Measurements from ENCODE around the gene ATP5ME.

ATP5ME gene

DNA sequence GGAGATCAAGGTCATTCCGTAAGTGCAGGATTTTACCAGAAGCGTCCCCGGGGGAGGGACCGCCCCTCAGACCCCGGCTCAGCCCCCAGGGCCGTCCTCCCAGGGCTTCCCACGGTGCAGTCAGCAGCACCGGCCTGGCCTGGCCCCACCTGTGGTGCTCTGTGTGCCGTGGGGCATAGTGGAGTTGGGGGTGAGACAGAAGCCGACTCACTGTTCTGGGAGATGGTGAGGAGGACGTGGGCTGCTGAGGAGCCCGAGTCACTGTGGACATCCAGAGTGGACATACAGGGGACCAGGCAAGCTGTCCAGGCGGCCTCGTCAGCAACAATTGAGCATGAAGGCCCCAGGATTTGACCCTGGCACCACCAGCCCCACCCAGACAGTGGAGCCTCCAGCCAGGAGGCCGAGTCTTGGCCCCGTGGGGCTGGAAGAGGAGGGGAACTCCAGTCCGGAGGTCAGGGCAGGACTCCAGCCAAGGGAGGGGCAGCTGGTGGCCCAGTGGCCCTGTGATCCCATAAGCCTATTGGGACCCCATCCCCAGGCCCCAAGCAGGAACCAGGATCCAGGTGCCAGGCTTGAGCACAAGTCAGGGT is 19.1 kb downstream of the ATP5ME start:
- Histone ChIP-seq H3K4me3 (ENCODE audit: low read depth, low read length) (no peak overlapping the region), H3K36me3 (ENCODE audit: control insufficient read depth, insufficient read depth, low read length) (no peaks in the 10 kb centered on the region)
- TF ChIP-seq, protein P1, sequence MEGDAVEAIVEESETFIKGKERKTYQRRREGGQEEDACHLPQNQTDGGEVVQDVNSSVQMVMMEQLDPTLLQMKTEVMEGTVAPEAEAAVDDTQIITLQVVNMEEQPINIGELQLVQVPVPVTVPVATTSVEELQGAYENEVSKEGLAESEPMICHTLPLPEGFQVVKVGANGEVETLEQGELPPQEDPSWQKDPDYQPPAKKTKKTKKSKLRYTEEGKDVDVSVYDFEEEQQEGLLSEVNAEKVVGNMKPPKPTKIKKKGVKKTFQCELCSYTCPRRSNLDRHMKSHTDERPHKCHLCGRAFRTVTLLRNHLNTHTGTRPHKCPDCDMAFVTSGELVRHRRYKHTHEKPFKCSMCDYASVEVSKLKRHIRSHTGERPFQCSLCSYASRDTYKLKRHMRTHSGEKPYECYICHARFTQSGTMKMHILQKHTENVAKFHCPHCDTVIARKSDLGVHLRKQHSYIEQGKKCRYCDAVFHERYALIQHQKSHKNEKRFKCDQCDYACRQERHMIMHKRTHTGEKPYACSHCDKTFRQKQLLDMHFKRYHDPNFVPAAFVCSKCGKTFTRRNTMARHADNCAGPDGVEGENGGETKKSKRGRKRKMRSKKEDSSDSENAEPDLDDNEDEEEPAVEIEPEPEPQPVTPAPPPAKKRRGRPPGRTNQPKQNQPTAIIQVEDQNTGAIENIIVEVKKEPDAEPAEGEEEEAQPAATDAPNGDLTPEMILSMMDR (IDR thresholded peaks at IDR 0.05), result no peak

DNA sequence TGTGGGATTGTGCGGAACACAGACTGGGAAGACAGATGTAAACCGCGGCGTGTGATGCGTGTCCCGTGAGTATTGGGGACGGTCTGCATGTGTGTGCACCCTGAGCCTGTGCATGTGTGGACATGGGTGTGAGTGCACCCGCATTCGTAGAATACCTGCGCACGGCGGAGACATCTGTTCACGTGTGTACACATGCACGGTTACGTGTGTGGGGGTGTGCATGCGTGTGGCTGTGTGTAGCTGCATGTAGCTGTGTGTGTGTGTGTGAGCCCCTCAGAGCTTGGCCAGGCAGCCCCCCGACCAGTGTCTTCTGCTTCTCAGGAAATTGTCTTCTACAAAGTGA is 19.6 kb downstream of the ATP5ME start:
- TF ChIP-seq, protein P1 (IDR thresholded peaks at IDR 0.05), result no peak
- Histone ChIP-seq H2AFZ (no peak overlapping the region), H3K4me3 (ENCODE audit: low read depth, low read length) (no peak overlapping the region), H3K27me3 (ENCODE audit: control insufficient read depth, insufficient read depth, low read length) (no peaks in the 10 kb centered on the region), H3K4me2 (ENCODE audit: low read length) (no peak overlapping the region), H3K79me2 (no peaks in the 10 kb centered on the region), H3K27ac (no peak overlapping the region), H3K9me3 (ENCODE audit: control insufficient read depth, low read length) (no peaks in the 10 kb centered on the region), H3K36me3 (ENCODE audit: control insufficient read depth, insufficient read depth, low read length) (no peaks in the 10 kb centered on the region), H3K4me1 (no peaks in the 10 kb centered on the region), H3K9ac (no peak overlapping the region)

More for the DNA sequence above, 19.1 kb downstream of the ATP5ME start:
- Histone ChIP-seq H3K27ac (no peak overlapping the region), H2AFZ (no peak overlapping the region), H3K27me3 (ENCODE audit: control insufficient read depth, insufficient read depth, low read length) (no peaks in the 10 kb centered on the region), H3K9ac (no peak overlapping the region), H3K4me2 (ENCODE audit: low read length) (no peak overlapping the region), H3K79me2 (no peaks in the 10 kb centered on the region), H3K4me1 (no peaks in the 10 kb centered on the region), H3K9me3 (ENCODE audit: control insufficient read depth, low read length) (no peaks in the 10 kb centered on the region)

DNA sequence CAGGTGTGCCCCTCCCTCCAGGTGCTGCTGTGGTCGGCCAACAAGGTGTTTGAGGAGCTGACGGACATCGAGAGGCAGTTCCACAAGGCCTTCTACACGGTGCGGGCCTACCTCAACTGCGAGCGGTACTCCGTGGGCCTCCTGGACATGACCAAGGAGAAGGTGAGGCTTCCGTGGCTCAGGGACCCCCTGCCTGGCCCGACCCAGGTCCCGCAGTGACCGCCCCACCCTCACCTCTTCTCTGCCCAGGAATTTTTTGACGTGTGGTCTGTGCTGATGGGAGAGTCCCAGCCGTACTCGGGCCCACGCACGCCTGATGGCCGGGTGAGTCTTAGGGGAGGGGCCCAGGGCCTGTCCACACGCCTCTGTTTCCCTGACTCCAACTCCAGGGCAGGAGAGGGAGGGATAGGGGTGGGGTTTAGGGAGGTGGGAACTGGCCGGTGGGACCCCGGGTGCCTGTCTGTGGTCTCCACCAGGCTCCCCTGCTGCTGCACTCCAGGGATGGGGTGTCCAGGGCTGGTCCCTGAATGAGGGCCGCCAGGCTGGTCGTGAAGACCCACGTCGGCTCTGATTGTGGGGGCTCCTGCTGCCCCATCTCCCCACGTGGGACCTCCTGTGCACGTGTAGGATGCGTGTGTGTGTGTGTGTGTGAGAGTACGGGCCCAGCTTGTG is 20.1 kb downstream of the ATP5ME start:
- H3K36me3 ChIP-seq (ENCODE audit: control insufficient read depth, insufficient read depth, low read length), result no peaks in the 10 kb centered on the region
- H3K79me2 ChIP-seq, result no peaks in the 10 kb centered on the region
- no peak overlapping the region for H3K4me3 ChIP-seq (ENCODE audit: low read depth, low read length)
- H3K9me3 ChIP-seq (ENCODE audit: control insufficient read depth, low read length), result no peaks in the 10 kb centered on the region
- TF ChIP-seq, protein P1 (IDR thresholded peaks at IDR 0.05), result no peak
- H3K4me1 ChIP-seq, result no peaks in the 10 kb centered on the region
- H3K27me3 ChIP-seq (ENCODE audit: control insufficient read depth, insufficient read depth, low read length), result no peaks in the 10 kb centered on the region
- no peak overlapping the region for H3K4me2 ChIP-seq (ENCODE audit: low read length)
- no peak overlapping the region for H3K9ac ChIP-seq
- H2AFZ ChIP-seq, result no peak overlapping the region
- H3K27ac ChIP-seq, result no peak overlapping the region

DNA sequence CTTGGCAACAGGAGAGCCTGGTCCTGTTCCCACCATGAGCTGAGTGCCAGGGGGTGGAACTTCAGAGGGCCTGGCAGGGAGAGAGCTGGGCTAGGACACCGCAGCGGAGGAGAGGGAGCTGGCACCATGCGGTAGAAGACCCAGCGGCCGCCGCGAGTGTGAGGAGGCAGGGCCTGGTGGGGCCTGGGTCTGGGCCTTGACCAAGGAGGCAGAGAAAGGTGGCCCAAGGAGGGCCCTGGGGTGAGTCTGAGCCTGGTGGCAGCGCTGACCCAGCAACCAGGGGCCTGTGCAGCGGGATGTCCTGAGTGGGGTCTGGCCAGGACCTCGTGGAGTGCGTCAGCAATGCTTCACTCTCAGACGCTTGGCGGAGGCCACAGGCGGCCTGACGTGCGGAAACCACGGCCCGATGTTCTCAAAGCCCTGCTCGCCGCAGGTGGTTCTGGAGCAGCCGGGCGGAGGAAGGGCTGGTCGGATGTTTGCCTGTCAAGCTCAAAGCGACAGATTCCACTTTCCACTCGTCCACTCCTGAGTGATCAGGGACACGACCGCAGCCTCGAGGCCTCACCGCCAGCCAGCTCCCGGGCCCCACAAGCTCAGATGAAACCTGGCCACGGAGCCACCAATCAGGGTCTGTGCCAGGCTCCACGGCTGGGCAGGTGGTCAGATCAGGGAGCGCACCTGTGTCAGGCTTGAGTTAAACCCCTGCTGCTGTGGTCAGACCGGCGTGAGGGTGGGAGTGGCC is 20.8 kb downstream of the ATP5ME start:
- Histone ChIP-seq H3K4me1 (no peaks in the 10 kb centered on the region), H3K9me3 (ENCODE audit: control insufficient read depth, low read length) (no peaks in the 10 kb centered on the region), H3K79me2 (no peaks in the 10 kb centered on the region), H2AFZ (no peak overlapping the region), H3K9ac (no peak overlapping the region), H3K36me3 (ENCODE audit: control insufficient read depth, insufficient read depth, low read length) (no peaks in the 10 kb centered on the region), H3K4me2 (ENCODE audit: low read length) (no peak overlapping the region), H3K4me3 (ENCODE audit: low read depth, low read length) (no peak overlapping the region), H3K27ac (no peak overlapping the region), H3K27me3 (ENCODE audit: control insufficient read depth, insufficient read depth, low read length) (no peaks in the 10 kb centered on the region)
- TF ChIP-seq, protein P1 (IDR thresholded peaks at IDR 0.05), result no peak

Data from parathyroid adenoma (tissue), 2 donors.